ENCODE data around the gene DDX3X.

DDX3X gene

GRCh38 chrX:41322821-41323603, 10.9 kb upstream of the DDX3X start:
- no peak for DNase-seq (ENCODE audit: low read depth)
- no peak overlapping the region for H3K4me3 ChIP-seq (ENCODE audit: low read depth, low read length)

DNA sequence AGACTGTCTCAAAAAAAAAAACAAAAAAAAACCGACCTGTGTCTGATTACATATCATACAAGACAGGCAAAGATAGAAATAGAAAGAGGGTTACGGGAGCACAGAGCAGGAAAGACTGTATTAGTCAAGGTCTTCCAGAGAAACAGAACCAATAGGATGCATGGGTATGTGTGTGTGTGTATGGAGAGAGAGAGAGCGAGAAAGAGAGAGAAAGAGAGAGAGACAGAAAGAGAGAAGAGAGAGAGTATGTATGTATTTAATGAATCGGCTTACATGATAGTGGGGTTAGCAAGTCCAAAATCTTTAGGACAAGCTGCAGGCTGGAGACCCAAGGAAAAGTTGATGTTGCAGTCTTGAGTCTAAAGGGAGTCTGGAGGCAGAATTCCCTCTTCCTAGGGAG, 7.5 kb upstream of the DDX3X start:
- no peak overlapping the region for H3K4me3 ChIP-seq (ENCODE audit: low read depth, low read length)
- no peak for DNase-seq (ENCODE audit: low read depth)

GRCh38 chrX:41327341-41327740, 6.6 kb upstream of the DDX3X start:
- no peak overlapping the region for H3K4me3 ChIP-seq (ENCODE audit: low read depth, low read length)
- no peak for DNase-seq (ENCODE audit: low read depth)

GRCh38 chrX:41329101-41329500, 4.9 kb upstream of the DDX3X start:
- no peak for DNase-seq (ENCODE audit: low read depth)
- H3K4me3 ChIP-seq (ENCODE audit: low read depth, low read length) = no peak overlapping the region

DNA sequence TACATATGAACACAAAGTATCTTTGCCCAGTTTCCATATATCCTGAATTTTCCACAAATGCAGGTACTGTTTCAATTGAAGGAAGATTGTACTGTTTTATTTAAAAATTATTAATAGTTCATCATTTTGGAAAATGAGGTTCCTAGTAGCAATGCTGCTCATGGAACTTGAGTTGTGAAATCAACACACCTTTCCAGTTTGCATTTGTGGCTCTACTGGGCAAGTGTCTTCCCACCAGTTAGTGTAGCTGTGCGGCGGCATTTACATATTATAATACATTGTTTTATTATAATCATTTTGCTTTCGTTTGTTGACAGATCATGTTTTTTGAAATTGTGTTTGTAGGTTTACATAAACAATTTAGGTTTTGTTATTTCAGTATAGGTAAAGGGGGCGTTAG, 2.0 kb upstream of the DDX3X start:
- DNase-seq (ENCODE audit: low read depth) = no peak
- no peak overlapping the region for H3K4me3 ChIP-seq (ENCODE audit: low read depth, low read length)

DNA sequence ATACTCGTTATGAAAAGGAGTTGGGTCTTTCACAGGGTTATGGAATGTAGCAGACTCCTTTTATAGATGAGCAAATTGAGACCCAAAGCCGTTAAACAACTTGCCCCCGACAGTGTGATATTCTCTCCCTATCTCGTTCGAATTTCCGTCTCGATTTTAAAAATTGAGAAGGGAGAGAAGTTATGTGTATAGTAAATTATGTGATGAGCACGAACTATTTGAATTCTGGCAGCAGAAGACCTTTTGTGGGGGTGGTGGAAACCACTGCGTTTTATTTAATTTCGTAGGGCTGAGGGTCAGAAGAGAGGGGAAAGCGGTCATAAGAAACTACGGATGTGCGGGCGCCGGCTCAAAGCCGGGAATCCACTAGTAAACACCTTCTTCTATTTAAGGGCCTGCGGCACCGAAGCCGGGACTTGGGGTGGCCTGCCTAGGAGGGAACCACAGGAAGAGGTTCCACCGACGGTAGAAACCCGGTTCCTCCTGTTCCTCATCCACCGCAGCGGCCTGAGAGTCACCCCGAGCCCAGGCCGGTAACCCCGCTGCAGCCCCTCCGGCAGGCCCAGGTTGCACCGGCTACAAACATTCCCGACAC, 1.5 kb upstream of the DDX3X start:
- no peak for DNase-seq (ENCODE audit: low read depth)
- peak overlapping the region; percentile 82 for H3K4me3 ChIP-seq (ENCODE audit: low read depth, low read length)

GRCh38 chrX:41333003-41333743, 789 bp upstream of the DDX3X start:
- H3K4me3 ChIP-seq (ENCODE audit: low read depth, low read length) = peak overlapping the region; percentile 82
- DNase-seq (ENCODE audit: low read depth) = peak; percentile 51

DNA sequence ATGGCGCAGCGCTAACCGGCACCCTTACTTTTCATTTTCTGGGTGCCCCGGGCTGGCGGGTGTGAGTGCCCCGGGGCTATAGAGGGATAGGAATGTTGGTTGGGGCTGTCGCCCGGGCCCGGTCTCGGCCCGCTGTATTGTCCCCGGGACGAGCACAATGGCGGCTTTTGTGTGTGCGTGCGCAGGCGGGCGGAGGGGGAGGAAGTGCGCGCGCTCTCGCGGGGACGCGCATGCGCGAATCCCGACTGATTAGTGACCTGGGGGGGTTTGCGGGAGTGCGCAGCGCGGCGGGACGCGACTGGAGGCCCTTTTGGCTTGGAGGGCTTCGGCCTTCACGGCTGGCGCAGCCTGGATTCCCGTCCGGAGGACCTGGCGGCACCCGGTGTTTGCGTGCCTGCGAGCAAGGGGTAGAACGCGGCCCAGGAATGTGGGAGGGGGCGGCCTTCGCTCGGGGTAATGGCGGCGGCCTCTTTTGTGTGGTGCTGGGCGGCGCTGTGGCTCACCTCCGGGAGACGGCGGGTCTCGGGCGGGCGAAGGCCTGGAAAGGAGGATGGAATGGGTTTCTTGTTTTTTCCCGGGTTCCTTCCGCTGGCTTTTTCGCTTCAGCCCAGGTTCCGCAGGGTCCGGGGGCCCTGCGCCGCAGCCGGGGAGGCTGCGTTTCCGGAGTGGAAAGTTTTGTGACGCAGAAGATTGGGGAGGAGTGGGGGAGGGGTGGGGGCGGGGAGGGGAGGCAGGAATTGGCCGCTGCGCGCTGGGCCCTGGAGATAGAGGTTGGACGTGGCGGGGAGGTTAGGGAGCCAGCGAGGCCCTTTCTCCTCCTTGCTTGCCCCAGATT, 618 bp downstream of the DDX3X start:
- DNase-seq (ENCODE audit: low read depth) = no peak
- H3K4me3 ChIP-seq (ENCODE audit: low read depth, low read length) = peak overlapping the region; percentile 82

DNA sequence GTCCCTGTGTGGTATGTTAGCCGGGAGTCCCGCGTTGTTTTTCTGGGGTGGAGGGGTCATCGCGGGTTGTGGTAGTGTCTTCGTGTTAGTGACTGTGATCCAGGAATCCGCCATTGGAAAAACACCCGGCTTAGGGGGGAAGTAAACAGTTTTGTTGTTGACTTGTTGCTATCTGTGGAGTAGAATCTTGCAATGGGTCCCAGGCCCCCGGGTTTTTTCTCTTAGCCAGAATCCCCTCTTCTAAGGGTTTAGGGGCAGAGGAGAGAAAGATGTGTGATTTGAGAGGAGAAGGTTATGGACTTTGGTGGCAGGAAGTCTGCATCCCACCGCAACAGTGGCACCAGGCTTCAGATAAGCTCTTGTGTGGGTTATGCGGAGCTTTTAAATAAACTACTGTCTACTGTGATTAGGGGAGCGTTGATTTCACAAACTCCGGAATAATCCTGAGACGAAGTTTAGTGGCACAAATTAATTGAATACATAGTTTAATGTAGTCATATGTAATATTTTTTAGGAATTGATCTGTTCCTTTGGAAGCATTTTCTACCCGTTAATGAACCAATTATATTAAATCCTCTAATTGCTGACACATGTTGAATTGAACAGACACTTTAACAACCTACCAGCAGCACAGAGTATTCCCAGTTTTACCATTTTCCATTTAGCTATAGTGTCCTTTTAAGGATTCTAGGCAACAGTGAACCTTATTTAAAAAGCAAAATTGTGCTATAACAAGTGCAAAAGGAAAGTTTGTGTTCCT, 1.4 kb downstream of the DDX3X start:
- DNase-seq (ENCODE audit: low read depth) = no peak
- H3K4me3 ChIP-seq (ENCODE audit: low read depth, low read length) = peak overlapping the region; percentile 82

DNA sequence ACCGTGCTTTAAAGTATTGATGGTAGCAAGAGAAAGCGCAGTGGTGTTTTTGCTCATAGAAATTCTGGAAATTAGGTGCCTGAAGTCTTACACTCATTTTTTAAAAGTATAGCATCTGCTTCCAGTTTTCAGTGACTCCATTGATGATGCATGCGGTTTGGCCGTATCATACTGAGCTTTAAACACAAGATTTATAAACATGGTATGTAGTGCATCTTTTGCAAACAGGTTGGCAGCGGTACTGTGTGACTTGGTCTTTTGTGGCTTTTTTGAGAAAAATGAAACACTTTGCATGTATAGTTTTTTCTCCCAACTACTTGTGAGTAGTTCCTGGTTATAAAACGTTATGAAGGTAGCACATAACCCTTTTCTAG, 2.0 kb downstream of the DDX3X start:
- H3K4me3 ChIP-seq (ENCODE audit: low read depth, low read length) = peak overlapping the region; percentile 82
- no peak for DNase-seq (ENCODE audit: low read depth)

- DNase-seq (ENCODE audit: low read depth) = no peak
- peak overlapping the region; percentile 82 for H3K4me3 ChIP-seq (ENCODE audit: low read depth, low read length)
Observed at GRCh38 chrX:41336447-41336846, 2.5 kb downstream of the DDX3X start.

DNA sequence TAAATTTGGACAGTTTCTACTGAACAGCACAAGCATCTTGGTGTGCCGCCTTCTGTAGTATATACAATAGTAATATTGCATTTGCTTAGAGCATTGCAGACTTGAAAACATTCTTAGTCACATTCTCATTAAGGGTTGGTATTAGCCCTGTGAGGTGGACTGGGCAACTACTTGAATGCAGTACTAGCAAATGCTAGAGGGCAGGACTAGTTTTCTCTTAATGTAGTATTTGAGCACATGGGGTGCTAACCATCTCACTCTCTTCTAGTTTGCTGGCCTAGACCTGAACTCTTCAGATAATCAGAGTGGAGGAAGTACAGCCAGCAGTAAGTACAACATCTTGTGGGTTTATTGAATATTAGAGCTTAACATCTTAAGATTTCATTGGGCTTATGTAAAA, 3.2 kb downstream of the DDX3X start:
- peak overlapping the region; percentile 15 for H3K4me3 ChIP-seq (ENCODE audit: low read depth, low read length)
- no peak for DNase-seq (ENCODE audit: low read depth)

DNA sequence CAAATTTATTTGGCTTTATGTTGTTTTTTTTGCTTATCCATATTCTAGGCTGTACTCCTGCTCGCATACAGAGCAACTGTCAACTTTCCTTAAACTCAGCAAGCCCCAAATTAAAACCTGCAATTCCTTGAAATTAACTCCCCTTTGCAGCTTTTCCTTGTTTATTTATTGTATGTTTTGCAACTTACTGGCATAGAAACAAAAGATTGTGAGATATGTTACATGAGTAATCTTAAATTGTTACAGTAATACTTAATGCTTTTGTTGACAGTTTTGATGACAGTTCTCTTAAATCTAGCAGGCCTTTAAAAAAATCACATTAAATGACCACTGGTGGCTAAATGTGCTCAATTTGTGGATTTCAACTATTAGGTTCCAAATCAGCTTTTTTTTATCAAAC, 4.5 kb downstream of the DDX3X start:
- DNase-seq (ENCODE audit: low read depth) = no peak

GRCh38 chrX:41339148-41339547, 5.2 kb downstream of the DDX3X start:
- no peak overlapping the region for H3K4me3 ChIP-seq (ENCODE audit: low read depth, low read length)
- DNase-seq (ENCODE audit: low read depth) = no peak

More for the DNA sequence above, 4.5 kb downstream of the DDX3X start:
- H3K4me3 ChIP-seq (ENCODE audit: low read depth, low read length) = no peak overlapping the region

GRCh38 chrX:41344053-41344452, 10.1 kb downstream of the DDX3X start:
- DNase-seq (ENCODE audit: low read depth) = no peak
- no peak overlapping the region for H3K4me3 ChIP-seq (ENCODE audit: low read depth, low read length)

DNA sequence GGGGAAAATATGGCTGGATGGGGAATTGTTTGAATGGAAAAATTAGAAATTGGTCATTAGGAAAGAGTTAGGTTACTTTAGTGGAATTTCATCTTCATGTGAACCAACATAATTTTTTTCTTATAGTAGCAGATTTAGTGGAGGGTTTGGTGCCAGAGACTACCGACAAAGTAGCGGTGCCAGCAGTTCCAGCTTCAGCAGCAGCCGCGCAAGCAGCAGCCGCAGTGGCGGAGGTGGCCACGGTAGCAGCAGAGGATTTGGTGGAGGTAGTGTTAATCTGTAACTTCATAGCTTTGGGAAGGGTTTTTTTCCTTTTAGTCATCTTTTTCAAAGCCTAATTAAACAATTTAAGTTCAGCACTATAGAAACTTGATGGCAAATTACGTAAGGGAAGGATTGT, 13.2 kb downstream of the DDX3X start:
- no peak for DNase-seq (ENCODE audit: low read depth)
- no peak overlapping the region for H3K4me3 ChIP-seq (ENCODE audit: low read depth, low read length)

GRCh38 chrX:41348551-41348950, 14.6 kb downstream of the DDX3X start:
- H3K4me3 ChIP-seq (ENCODE audit: low read depth, low read length) = no peak overlapping the region
- DNase-seq (ENCODE audit: low read depth) = no peak

DNA sequence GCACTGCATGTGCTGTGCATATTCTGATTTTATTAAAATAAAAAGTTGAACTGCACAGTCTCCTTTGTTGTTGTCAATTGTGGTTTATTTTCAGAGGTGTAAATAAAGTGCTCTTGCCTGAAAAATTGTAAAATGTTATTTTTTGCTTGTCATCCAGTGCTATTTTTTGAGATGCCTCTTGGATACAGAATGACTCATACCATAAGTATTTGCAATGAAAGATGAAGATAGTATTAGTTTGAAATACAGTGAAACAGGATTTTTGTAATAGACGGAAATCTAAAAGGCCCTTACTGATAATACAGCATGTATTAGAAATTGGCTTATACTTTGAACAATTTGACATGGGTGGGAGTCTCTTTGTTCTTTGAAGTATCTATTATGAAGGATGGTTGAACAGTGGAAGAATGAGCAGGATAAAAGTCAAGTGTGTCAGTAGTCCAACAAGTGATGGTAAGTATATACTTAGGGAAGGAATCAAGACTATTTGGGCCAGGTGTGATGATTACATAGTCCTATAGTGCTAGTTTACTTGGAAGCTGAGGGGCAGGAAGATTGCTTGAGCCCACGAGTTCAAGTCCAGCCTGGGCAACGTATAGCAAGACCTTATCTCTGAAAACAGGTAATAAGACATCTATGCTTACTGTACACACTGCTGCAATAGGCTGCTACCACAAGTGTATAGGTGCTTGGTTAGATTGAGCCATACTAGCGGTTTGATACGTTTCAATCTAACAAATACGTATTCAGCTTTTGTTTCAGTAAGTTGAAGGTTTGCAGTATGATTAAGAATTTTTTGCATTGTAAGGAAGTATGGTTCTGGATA, 16.4 kb downstream of the DDX3X start:
- DNase-seq (ENCODE audit: low read depth) = no peak
- H3K4me3 ChIP-seq (ENCODE audit: low read depth, low read length) = no peak overlapping the region
